ENCODE data around the gene ISLR2.

ISLR2 gene

GRCh38 chr15:74128785-74129585, 1.4 kb upstream of the ISLR2 start:
- DNase-seq (ENCODE audit: low read depth) = no peak

GRCh38 chr15:74129586-74130154, 716 bp upstream of the ISLR2 start:
- DNase-seq (ENCODE audit: low read depth) = no peak

GRCh38 chr15:74130849-74131627, 652 bp downstream of the ISLR2 start:
- no peak for DNase-seq (ENCODE audit: low read depth)

DNA sequence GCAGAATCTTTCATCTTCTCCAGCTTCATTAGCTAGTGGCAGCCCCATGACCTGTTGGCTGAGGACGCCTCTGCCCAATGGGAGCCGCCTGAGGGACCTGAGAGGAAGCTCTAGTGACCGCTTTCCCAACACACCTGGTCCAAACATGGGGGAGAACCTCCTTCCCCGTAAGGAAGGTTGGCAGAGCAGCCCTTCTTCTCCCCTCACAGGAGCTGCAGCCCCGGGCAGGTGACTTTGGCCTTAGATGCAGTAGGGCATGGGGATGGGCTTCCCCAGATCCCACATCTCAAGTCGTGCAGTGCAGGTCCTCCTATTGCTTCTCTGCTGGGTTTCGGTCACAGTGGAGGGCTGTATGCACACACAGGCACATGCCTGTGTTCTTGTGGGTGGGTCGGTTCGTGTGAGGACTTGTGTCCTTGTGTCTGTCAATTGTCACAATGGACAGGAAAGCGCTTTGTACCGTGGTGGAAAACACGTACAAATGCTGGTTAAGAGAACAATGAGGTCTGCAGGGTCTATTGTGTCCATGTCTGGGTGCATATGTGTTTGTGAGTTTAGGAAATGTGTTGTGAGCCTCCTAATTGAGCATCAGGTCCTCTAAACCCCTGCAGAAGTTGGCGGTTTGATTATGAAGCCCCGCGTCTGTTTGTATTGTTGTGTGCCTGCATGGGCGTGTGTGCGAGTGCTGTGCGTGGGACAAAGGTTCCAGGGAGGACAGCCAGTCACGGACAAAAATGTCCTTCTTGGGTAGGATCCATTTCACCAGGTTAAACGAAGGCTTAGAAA, 1.4 kb downstream of the ISLR2 start:
- DNase-seq (ENCODE audit: low read depth) = no peak

DNA sequence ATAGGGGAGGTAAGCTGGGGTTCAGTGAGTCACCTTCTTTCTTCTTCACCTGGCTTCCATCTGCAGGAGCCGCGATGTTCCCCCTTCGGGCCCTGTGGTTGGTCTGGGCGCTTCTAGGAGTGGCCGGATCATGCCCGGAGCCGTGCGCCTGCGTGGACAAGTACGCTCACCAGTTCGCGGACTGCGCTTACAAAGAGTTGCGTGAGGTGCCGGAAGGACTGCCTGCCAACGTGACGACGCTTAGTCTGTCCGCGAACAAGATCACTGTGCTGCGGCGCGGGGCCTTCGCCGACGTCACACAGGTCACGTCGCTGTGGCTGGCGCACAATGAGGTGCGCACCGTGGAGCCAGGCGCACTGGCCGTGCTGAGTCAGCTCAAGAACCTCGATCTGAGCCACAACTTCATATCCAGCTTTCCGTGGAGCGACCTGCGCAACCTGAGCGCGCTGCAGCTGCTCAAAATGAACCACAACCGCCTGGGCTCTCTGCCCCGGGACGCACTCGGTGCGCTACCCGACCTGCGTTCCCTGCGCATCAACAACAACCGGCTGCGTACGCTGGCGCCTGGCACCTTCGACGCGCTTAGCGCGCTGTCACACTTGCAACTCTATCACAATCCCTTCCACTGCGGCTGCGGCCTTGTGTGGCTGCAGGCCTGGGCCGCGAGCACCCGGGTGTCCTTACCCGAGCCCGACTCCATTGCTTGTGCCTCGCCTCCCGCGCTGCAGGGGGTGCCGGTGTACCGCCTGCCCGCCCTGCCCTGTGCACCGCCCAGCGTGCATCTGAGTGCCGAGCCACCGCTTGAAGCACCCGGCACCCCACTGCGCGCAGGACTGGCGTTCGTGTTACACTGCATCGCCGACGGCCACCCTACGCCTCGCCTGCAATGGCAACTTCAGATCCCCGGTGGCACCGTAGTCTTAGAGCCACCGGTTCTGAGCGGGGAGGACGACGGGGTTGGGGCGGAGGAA, 2.6 kb downstream of the ISLR2 start:
- no peak for DNase-seq (ENCODE audit: low read depth)

- no peak for DNase-seq (ENCODE audit: low read depth)
Observed at GRCh38 chr15:74133694-74134386, 3.5 kb downstream of the ISLR2 start.

- DNase-seq (ENCODE audit: low read depth) = no peak
Observed at GRCh38 chr15:74134387-74135027, 4.1 kb downstream of the ISLR2 start.

DNA sequence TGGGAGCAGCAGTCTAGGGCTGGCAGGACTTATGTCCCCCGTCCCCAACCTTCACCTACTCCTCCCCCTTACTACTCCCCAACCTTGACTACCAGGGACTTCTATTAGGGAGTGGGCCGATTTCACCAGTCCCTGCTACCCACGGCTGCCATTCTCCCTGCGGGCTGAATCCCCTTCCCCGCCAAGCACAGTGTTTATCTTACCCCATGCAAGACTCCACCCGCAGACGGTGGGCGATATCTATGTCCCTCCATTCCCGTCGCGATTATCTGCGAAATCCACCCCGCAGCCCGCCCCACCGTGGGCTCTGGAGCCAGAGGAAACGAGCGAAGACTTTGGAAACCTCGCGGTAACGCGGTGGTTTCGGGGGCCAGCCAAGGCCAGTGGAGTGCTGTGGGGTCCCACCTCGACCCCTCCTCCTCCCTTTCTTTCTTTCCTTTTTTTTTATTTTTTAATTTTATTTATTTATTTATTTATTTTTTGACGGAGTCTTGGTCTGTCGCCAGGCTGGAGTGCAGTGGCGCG, 4.7 kb downstream of the ISLR2 start:
- DNase-seq (ENCODE audit: low read depth) = no peak

GRCh38 chr15:74136540-74136813, 6.1 kb downstream of the ISLR2 start:
- no peak for DNase-seq (ENCODE audit: low read depth)

DNA sequence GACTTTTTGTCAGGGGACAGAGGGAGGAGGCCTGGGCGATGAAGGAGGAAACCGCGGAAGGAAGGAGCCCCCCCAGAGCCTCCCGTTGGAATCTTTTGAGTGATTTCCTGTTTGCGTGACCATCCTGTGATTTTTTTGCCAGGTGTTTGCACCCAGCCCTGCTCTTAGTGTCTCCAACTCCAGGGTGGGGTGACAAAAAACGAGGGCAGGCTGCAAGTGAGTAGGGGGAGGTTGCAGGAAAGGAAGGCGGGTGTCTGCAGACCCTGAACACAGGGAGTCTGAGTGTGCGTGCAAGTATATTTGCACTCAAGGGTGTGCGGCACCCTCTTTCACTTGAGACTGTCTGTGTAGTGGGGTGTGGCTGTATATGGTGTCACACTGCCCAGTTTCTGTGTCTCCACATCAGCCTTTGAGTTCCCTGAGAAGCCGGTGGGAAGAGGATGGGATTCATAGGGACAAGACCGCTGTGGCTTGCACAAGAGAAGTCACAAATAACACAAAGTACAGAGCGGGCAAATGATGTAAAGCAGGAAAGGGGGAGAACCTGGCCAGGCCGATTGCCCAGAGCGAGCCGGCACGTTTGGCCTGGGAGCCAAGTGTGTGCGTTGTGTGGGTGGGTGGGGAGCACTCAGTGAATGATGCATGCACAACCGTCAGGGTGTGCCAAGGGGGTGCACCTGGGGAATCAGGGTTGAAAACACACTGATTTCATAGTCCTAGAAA, 6.6 kb downstream of the ISLR2 start:
- DNase-seq (ENCODE audit: low read depth) = no peak

DNA sequence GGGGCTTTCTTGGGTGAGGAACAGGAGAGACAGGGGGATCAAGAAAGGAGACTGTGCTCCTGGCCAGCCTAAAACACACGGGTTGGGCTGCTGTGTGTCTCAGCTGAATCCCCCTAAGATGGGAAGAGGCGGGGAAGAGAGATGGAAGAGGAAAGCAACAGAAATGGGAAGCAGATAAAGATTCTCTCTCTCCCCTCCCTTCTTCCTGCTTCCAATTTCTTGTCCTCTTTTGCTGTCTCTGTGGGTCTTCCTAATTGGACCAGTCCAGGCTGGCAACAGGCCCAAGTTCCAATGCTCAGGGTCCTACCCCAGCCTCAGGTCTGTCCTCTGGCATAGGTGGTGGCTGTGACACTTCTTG, 7.1 kb downstream of the ISLR2 start:
- DNase-seq (ENCODE audit: low read depth) = no peak

- DNase-seq (ENCODE audit: low read depth) = no peak
Observed at GRCh38 chr15:74138642-74139041, 8.3 kb downstream of the ISLR2 start.

DNA sequence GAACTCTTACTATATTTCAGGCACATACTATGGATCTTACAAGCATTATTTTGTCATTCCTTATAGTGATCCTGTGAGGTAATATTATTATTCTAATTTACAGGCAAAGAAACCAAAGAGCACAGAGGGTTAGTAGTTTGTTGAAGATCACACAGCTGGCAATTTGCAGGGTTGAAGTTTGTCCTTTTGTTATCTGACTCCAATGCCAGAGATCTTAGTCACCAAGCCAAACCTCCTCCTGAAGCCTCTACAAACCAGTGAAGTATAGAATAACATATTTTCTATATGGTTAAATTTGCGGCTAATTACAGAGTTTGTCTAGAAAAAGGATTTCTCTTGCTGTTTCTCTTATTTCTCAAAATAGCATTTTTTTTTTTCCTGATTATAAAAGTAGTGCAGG, 11.2 kb downstream of the ISLR2 start:
- DNase-seq (ENCODE audit: low read depth) = no peak

DNA sequence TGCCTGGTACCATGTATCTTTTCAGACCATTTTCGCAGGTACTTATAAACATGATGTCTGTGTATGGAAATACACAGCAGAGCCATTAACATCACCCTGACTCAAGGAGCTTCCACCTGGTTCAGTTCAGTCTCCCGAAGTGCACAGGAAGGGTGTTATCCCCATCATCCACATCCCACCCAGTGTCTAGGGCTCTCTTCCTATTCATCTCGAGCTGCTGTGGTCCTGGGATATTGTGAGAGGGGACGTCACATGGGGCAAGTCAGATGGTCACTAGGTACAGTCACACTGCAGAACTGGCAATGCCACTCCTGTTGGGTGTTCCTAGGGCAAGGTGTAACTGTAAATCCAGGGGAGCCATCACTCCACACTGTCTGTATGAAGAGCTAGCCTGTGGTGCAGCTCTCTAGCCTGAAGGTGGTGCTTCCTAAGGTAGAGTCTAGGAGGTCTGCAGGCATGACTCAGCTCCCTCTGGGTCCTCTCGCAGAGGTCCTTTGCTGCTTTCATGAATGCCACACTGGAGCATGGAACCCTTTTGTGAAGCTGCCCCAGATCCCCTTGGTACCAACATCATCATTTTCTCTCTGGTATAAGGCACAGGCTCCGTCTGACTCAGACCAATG, 13.9 kb downstream of the ISLR2 start:
- DNase-seq (ENCODE audit: low read depth) = no peak

DNA sequence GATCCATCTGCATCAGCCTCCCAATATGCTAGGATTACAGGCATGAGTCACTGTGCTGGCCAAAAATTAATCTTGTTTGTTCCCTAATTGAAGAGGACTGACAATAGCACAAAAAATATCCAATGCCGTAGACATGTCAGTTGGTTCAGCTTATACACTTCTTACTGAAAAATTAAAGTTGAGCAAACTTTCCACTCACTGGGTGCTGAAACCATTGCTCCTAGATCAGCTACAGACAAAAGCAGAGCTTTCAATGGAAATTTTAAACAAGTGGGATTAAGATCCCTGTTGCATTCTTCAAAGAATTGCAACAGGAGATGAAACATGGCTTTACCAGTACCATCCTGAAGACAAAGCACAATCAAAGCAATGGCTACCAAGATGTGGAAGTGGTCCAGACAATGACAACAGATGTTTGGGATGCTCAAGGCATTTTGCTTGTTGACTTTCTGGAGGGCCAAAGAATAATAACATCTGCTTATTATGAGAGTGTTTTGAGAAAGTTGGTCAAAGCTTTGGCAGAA, 16.0 kb downstream of the ISLR2 start:
- DNase-seq (ENCODE audit: low read depth) = no peak

DNA sequence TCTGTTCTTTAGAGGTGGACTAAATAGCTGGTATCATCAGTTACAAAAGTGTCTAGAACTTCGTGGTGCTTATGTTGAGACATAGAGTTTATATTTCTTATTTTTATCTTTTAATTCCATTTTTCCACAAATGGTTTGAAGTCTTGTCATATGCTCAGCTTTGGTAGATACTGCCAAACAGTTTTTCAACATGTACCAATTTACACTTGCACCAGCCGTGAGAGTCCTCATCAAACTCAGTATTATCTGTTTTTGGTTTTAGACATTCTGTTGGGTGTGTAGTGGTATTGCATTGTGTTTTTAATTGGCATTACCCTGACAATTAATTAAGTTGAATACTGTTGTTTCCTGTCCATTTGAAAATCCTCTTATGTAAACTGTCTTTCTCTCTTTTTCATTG, 16.7 kb downstream of the ISLR2 start:
- no peak for DNase-seq (ENCODE audit: low read depth)

DNA sequence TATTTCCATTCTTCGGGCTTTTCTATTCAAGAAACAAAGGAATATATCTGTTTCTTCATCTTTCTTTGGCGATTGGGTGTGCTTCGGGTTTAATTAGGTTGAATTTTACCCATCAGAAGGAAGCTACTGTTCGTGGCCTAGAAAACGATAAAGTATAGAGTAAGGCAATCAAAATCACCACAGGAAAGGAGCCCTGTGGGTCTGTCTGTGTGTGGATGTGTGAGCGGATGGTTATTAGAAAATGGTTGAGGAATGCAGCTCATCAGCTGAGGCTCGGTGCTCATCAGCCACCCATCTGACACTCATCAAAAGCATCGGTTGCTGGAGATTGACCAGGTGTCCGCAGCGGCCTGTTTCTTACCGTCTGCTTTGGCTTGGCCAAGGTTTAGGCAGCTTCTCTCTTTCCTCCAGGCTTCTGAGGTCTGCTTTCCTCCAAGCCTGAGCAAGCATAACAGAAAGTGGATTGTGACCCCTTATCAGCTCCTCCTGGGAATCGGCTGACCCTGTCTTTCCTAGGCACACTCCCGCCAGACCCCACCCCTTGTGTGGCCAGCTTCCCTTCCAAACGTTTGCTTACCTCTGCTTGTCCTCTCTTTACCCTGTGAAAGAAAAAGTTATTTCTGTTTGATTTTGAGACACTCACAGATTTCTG, 25.5 kb downstream of the ISLR2 start:
- DNase-seq (ENCODE audit: low read depth) = no peak
